HCT116 (cell line): ENCODE results near the gene GALNT17. TPM values are rescaled to one million over a fixed set of nuclear protein-coding genes. Genes with fewer than 3 reads are reported as not detected.

Source experiments
- ATAC-seq: fragments of 200-7000 bp; cut with Tn5 transposase; 2 replicates; pipeline ENCODE4 v1.9.1; 2020; ENCODE audit warnings: mild to moderate bottlenecking, moderate library complexity
- BruUV-seq: library from RNA; stranded (reverse); fragments of 400-500 nt; replicated peaks from 2 replicates; lab custom pipeline; 2021; lab: Mats Ljungman, UMichigan
- CTCF ChIA-PET: fragments of 300-600 bp; sonication (Branson Sonifier 250); formaldehyde crosslinking; loops from one replicate; lab custom pipeline; 2021; ENCODE audit warnings: antibody characterized with exemption; lab: Charles Lee
- POLR2A ChIA-PET: fragments of 300-600, 350-600 bp; sonication (Branson Sonifier 250); formaldehyde crosslinking; loops from one replicate; lab custom pipeline; 2021; ENCODE audit warnings: antibody characterized with exemption; lab: Charles Lee
- RAD21 ChIA-PET, 2 experiments: fragments of 300-600 bp; sonication (Branson Sonifier 250); formaldehyde crosslinking; loops; one replicate each; lab custom pipeline; 2023; ENCODE audit warnings: low total read pairs in 2 of 2; ENCODE audit not compliant: uncharacterized antibody in 2 of 2, unreplicated experiment in 2 of 2, low non-redundant PET in 1 of 2; lab: Charles Lee
- DNase-seq: peaks from one replicate; pipeline ENCODE4 v3.0.0-alpha.2; 2010; ENCODE audit warnings: low read depth, low spot score
- H2AFZ ChIP-seq: fragments of 200-600 bp; shearing (Covaris generic), sonication (generic); 2 replicates; pipeline ENCODE4 v1.6.1; 2017; ENCODE audit warnings: low read depth, mixed run types, mixed read lengths, antibody characterized with exemption, low read length; ENCODE audit not compliant: poor library complexity, severe bottlenecking
- H3K27ac ChIP-seq: 2 replicates; pipeline ENCODE4 v1.5.1; 2012; ENCODE audit warnings: low read depth, low read length
- H3K27me3 ChIP-seq: fragments of 200-600 bp; sonication (generic); 2 replicates; pipeline ENCODE4 v1.6.1; 2016; ENCODE audit warnings: mixed run types, low read length, mixed read lengths; ENCODE audit not compliant: insufficient read depth
- H3K36me3 ChIP-seq, 2 experiments: fragments of 200-500 bp in 1 of 2; fragments of 200-600 bp in 1 of 2; sonication (Bioruptor generic) in 1 of 2; sonication (generic) in 1 of 2; 2 replicates each; pipeline versions ENCODE4 v1.5.1 to v1.6.1; 2014 to 2016; ENCODE audit warnings: low read length in 2 of 2, inconsistent platforms in 1 of 2, mixed read lengths in 1 of 2, mixed run types in 1 of 2; ENCODE audit not compliant: insufficient read depth in 2 of 2, control insufficient read depth in 1 of 2
- H3K4me1 ChIP-seq, 2 experiments: fragments of 200-600 bp in 1 of 2; sonication (generic) in 1 of 2; 2 replicates each; pipeline versions ENCODE4 v1.5.1 to v1.6.1; 2012 to 2017; ENCODE audit warnings: low read length in 2 of 2, inconsistent platforms in 1 of 2, mild to moderate bottlenecking in 1 of 2, mixed read lengths in 1 of 2, mixed run types in 1 of 2, moderate library complexity in 1 of 2; ENCODE audit not compliant: insufficient read depth in 2 of 2, control insufficient read depth in 1 of 2
- H3K4me2 ChIP-seq: fragments of 200-600 bp; sonication (generic); 2 replicates; pipeline ENCODE4 v1.6.1; 2017; ENCODE audit warnings: mixed run types, low read length, mixed read lengths
- H3K4me3 ChIP-seq, 2 experiments: fragments of 200-600 bp in 1 of 2; sonication (generic) in 1 of 2; replicated peaks in 1 of 2; 2 replicates each; pipeline ENCODE4 v1.5.1; 2011 to 2016; ENCODE audit warnings: low read length in 2 of 2, control low read depth in 1 of 2, low read depth in 1 of 2, mild to moderate bottlenecking in 1 of 2, mixed read lengths in 1 of 2, mixed run types in 1 of 2
- H3K79me2 ChIP-seq: fragments of 200-600 bp; sonication (generic); 2 replicates; pipeline ENCODE4 v1.6.1; 2017; ENCODE audit warnings: mild to moderate bottlenecking, mixed run types, low read length, moderate library complexity, mixed read lengths; ENCODE audit not compliant: insufficient read depth
- H3K9ac ChIP-seq: fragments of 200-600 bp; sonication (generic); 2 replicates; pipeline ENCODE4 v1.6.1; 2016; ENCODE audit warnings: low read length, mixed read lengths
- H3K9me2 ChIP-seq: fragments of 200-600 bp; sonication (generic), shearing (Covaris generic); 2 replicates; pipeline ENCODE4 v1.6.1; 2017; ENCODE audit warnings: mixed run types, mild to moderate bottlenecking, moderate library complexity; ENCODE audit not compliant: insufficient read depth
- H3K9me3 ChIP-seq, 2 experiments: fragments of 200-500 bp in 1 of 2; fragments of 200-600 bp in 1 of 2; sonication (Bioruptor generic) in 1 of 2; sonication (generic) in 1 of 2; 2 replicates each; pipeline ENCODE4 v1.6.1; 2014 to 2017; ENCODE audit warnings: low read length in 2 of 2, mixed read lengths in 2 of 2, inconsistent platforms in 1 of 2, low read depth in 1 of 2, mild to moderate bottlenecking in 1 of 2, mixed run types in 1 of 2, moderate library complexity in 1 of 2; ENCODE audit not compliant: control insufficient read depth in 1 of 2, insufficient read depth in 1 of 2
- H4K20me1 ChIP-seq: fragments of 200-600 bp; sonication (generic), shearing (Covaris generic); 2 replicates; pipeline ENCODE4 v1.6.1; 2017; ENCODE audit warnings: mixed run types, mild to moderate bottlenecking, moderate library complexity; ENCODE audit not compliant: insufficient read depth
- CBX3 ChIP-seq: IDR thresholded peaks from 2 replicates; pipeline ENCODE4 v1.6.1; 2012; ENCODE audit warnings: low read depth
- CEBPB ChIP-seq: IDR thresholded peaks from 2 replicates; pipeline ENCODE4 v1.6.1; 2012; ENCODE audit warnings: low read depth
- EGR1 ChIP-seq: IDR thresholded peaks from 2 replicates; pipeline ENCODE4 v1.6.1; 2012; ENCODE audit warnings: low read depth
- ELF1 ChIP-seq: IDR thresholded peaks from 2 replicates; pipeline ENCODE4 v1.6.1; 2012; ENCODE audit warnings: low read depth, borderline replicate concordance
- EZH2 ChIP-seq: fragments of 200-600 bp; sonication (generic); IDR thresholded peaks from 2 replicates; pipeline ENCODE4 v1.6.1; 2017; ENCODE audit warnings: antibody characterized with exemption, mixed run types
- EZH2phosphoT487 ChIP-seq: fragments of 200-600 bp; IDR thresholded peaks from 2 replicates; pipeline ENCODE4 v1.6.1; 2018; ENCODE audit warnings: antibody characterized with exemption, borderline replicate concordance
- FOSL1 ChIP-seq: IDR thresholded peaks from 2 replicates; pipeline ENCODE4 v1.6.1; 2012; ENCODE audit warnings: low read depth
- POLR2A ChIP-seq: IDR thresholded peaks from 2 replicates; pipeline ENCODE4 v1.7.0; 2011; ENCODE audit warnings: borderline replicate concordance; ENCODE audit not compliant: insufficient read depth, insufficient read length; ENCODE audit errors: extremely low read depth
- SIN3A ChIP-seq: IDR thresholded peaks from 2 replicates; pipeline ENCODE4 v1.6.1; 2012; ENCODE audit warnings: low read depth
- SP1 ChIP-seq: IDR thresholded peaks from 2 replicates; pipeline ENCODE4 v1.6.1; 2012; ENCODE audit warnings: low read depth
- SRF ChIP-seq: IDR thresholded peaks from 2 replicates; pipeline ENCODE4 v1.6.1; 2012; ENCODE audit warnings: low read depth
- YY1 ChIP-seq: IDR thresholded peaks from 2 replicates; pipeline ENCODE4 v1.6.1; 2011; ENCODE audit warnings: low read length, low read depth, moderate library complexity, mild to moderate bottlenecking; ENCODE audit not compliant: insufficient replicate concordance; ENCODE audit errors: extremely low read depth
- ZNF274 ChIP-seq: fragments of 200-500 bp; sonication (Bioruptor generic); IDR thresholded peaks from 2 replicates; pipeline ENCODE4 v1.6.1; 2014; ENCODE audit warnings: mild to moderate bottlenecking, low read depth, low read length, inconsistent platforms
- intact Hi-C: fragments of 100-400 bp; cut with micrococcal nuclease; formaldehyde crosslinking; loops from 2 replicates; pipeline ENCODE4 v1.10.0; 2022
- total RNA-seq: library from RNA; stranded (reverse); gene quantifications from one replicate; pipeline ENCODE4 v1.2.1, GENCODE V29; 2021; ENCODE audit not compliant: unreplicated experiment
- TF ChIP-seq, protein P1 (sequence below), 3 experiments: fragments of 200-600 bp in 1 of 3; sonication (generic) in 1 of 3; IDR thresholded peaks in 2 of 3; conservative IDR thresholded peaks in 1 of 3; 2 replicates each; pipeline ENCODE4 v1.5.1; 2012 to 2017; ENCODE audit warnings: low read depth in 2 of 3, low read length in 2 of 3, antibody characterized with exemption in 1 of 3, borderline replicate concordance in 1 of 3, control low read depth in 1 of 3, mild to moderate bottlenecking in 1 of 3, mixed read lengths in 1 of 3, mixed run types in 1 of 3, moderate library complexity in 1 of 3; ENCODE audit not compliant: insufficient read depth in 1 of 3
- TF ChIP-seq, protein P2 (sequence below): IDR thresholded peaks from 2 replicates; pipeline ENCODE4 v1.6.1; 2012
- TF ChIP-seq, protein P3 (sequence below): IDR thresholded peaks from 2 replicates; pipeline ENCODE4 v1.6.1; 2012
- TF ChIP-seq, protein P4 (sequence below): IDR thresholded peaks from 2 replicates; pipeline ENCODE4 v1.6.1; 2011; ENCODE audit warnings: mild to moderate bottlenecking, low read length, moderate library complexity; ENCODE audit not compliant: insufficient replicate concordance; ENCODE audit errors: extremely low read depth
- TF ChIP-seq, protein P5 (sequence below): IDR thresholded peaks from 2 replicates; pipeline ENCODE4 v1.6.1; 2012; ENCODE audit warnings: low read depth

GALNT17 gene
- total RNA-seq, 1 experiment from 2014 or later = not detected

DNA sequence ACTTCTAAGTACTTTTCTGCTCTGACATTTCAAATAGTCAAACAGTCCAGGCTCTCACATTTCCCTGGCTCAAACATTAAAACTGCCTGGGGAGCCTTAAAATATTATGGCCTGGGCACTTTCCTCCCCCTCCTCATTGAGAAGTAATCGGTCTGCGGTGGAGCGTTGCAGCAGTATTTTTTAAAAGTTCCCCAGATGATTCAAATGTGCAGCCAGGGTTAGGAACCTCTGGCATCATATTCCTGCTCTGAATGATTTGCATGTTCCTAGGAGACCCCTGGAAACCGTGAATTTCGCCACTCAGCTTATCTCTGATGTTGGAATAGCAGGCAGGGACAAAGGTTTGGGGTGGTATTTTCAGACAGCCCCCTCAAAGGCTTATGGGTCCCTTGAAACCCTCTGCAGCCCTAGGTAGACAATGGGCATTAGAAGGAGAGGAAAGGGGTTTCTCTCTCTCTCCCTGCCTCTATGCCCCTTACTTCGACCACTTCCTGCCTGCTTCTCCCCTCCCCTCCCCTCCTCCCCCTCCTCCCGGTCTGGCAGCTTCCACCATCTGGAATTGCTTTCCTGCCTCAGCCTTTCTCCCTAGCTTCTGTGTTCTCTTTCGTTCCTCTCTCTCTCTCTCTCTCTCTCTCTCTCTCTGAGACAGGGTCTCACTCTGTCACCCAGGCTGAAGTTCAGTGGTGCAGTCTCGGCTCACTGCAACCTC, 622.2 kb downstream of the GALNT17 start:
- no peak overlapping the region for H3K4me2 ChIP-seq
- DNase-seq (no peak), ATAC-seq (no peak)
- POLR2A ChIA-PET = no interaction called here
- H3K4me1 ChIP-seq = no peaks in the 10 kb centered on the region
- RAD21 ChIA-PET = no interaction called here
- no peaks in the 10 kb centered on the region for H3K9me2 ChIP-seq
- CTCF ChIA-PET = no interaction called here
- H3K9me3 ChIP-seq = peaks cover 4 to 5% of the 10 kb centered on the region in 2 experiments; a peak in 2 of 4 replicates
- no peaks in the 10 kb centered on the region for H3K27me3 ChIP-seq
- H3K36me3 ChIP-seq = no peaks in the 10 kb centered on the region
- H2AFZ ChIP-seq = no peak overlapping the region
- BruUV-seq = no TSS peak
- H3K27ac ChIP-seq = no peak overlapping the region
- intact Hi-C loops = no loop called here
- no peak for TF ChIP-seq SRF
- TF ChIP-seq, protein P1, sequence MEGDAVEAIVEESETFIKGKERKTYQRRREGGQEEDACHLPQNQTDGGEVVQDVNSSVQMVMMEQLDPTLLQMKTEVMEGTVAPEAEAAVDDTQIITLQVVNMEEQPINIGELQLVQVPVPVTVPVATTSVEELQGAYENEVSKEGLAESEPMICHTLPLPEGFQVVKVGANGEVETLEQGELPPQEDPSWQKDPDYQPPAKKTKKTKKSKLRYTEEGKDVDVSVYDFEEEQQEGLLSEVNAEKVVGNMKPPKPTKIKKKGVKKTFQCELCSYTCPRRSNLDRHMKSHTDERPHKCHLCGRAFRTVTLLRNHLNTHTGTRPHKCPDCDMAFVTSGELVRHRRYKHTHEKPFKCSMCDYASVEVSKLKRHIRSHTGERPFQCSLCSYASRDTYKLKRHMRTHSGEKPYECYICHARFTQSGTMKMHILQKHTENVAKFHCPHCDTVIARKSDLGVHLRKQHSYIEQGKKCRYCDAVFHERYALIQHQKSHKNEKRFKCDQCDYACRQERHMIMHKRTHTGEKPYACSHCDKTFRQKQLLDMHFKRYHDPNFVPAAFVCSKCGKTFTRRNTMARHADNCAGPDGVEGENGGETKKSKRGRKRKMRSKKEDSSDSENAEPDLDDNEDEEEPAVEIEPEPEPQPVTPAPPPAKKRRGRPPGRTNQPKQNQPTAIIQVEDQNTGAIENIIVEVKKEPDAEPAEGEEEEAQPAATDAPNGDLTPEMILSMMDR (IDR thresholded peaks at IDR 0.05 in 2 of 3, conservative IDR thresholded peaks at IDR 0.05 in 1 of 3; ENCODE audit: borderline replicate concordance in 1 of 3, insufficient read depth in 1 of 3, low read depth in 2 of 3, low read length in 2 of 3) = no peak
- no peak for TF ChIP-seq SP1
- no peak for TF ChIP-seq EZH2phosphoT487
- TF ChIP-seq POLR2A = no peak
- TF ChIP-seq, protein P2, sequence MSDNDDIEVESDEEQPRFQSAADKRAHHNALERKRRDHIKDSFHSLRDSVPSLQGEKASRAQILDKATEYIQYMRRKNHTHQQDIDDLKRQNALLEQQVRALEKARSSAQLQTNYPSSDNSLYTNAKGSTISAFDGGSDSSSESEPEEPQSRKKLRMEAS = no peak
- no peak for TF ChIP-seq EGR1
- no peak for TF ChIP-seq ZNF274
- TF ChIP-seq FOSL1 = no peak
- TF ChIP-seq, protein P3, sequence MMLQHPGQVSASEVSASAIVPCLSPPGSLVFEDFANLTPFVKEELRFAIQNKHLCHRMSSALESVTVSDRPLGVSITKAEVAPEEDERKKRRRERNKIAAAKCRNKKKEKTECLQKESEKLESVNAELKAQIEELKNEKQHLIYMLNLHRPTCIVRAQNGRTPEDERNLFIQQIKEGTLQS = no peak
- no peak for TF ChIP-seq CBX3
- TF ChIP-seq ELF1 = no peak
- no peak for TF ChIP-seq SIN3A
- no peak for TF ChIP-seq CEBPB
- TF ChIP-seq, protein P4, sequence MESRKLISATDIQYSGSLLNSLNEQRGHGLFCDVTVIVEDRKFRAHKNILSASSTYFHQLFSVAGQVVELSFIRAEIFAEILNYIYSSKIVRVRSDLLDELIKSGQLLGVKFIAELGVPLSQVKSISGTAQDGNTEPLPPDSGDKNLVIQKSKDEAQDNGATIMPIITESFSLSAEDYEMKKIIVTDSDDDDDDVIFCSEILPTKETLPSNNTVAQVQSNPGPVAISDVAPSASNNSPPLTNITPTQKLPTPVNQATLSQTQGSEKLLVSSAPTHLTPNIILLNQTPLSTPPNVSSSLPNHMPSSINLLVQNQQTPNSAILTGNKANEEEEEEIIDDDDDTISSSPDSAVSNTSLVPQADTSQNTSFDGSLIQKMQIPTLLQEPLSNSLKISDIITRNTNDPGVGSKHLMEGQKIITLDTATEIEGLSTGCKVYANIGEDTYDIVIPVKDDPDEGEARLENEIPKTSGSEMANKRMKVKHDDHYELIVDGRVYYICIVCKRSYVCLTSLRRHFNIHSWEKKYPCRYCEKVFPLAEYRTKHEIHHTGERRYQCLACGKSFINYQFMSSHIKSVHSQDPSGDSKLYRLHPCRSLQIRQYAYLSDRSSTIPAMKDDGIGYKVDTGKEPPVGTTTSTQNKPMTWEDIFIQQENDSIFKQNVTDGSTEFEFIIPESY = no peak
- TF ChIP-seq EZH2 = no peak
- TF ChIP-seq YY1 = no peak
- TF ChIP-seq, protein P5, sequence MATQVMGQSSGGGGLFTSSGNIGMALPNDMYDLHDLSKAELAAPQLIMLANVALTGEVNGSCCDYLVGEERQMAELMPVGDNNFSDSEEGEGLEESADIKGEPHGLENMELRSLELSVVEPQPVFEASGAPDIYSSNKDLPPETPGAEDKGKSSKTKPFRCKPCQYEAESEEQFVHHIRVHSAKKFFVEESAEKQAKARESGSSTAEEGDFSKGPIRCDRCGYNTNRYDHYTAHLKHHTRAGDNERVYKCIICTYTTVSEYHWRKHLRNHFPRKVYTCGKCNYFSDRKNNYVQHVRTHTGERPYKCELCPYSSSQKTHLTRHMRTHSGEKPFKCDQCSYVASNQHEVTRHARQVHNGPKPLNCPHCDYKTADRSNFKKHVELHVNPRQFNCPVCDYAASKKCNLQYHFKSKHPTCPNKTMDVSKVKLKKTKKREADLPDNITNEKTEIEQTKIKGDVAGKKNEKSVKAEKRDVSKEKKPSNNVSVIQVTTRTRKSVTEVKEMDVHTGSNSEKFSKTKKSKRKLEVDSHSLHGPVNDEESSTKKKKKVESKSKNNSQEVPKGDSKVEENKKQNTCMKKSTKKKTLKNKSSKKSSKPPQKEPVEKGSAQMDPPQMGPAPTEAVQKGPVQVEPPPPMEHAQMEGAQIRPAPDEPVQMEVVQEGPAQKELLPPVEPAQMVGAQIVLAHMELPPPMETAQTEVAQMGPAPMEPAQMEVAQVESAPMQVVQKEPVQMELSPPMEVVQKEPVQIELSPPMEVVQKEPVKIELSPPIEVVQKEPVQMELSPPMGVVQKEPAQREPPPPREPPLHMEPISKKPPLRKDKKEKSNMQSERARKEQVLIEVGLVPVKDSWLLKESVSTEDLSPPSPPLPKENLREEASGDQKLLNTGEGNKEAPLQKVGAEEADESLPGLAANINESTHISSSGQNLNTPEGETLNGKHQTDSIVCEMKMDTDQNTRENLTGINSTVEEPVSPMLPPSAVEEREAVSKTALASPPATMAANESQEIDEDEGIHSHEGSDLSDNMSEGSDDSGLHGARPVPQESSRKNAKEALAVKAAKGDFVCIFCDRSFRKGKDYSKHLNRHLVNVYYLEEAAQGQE = no peak
- H4K20me1 ChIP-seq = no peaks in the 10 kb centered on the region
- no peaks in the 10 kb centered on the region for H3K79me2 ChIP-seq
- no peak overlapping the region for H3K9ac ChIP-seq
- H3K4me3 ChIP-seq = no peak overlapping the region
